ENCODE data around the gene NSMF. TPM values are rescaled to one million over a fixed set of nuclear protein-coding genes. Genes with fewer than 3 reads are reported as not detected.

Gene NSMF
- total and polyA plus RNA-seq, 10 of the 15 experiments (the other 5 are each of a cell fraction or from before 2014, with no cell fraction given): 0.13 to 44.3 (median 13.4) TPM

DNA sequence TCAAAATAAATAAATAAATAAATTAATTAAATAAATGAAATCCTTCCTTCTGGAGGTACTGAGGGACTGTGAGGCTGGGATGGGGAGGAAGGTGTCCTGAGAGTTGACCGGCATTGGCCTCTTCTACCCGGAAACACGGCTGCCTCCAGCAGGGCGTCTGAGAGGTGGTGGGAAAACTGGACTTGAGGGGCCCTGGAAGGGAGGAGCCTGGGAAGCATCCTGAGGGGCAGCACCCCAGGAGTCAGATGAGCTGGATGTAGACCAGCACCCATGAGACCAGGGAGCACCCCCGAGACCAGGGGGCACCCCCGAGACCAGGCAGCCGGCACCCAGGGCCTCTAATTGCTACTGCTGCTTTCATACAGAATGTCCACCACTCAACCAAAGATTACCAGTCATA, 8.8 kb upstream of the NSMF start:
- H3K9ac ChIP-seq (ENCODE audit: control insufficient read depth, insufficient read depth, low read length): no peak overlapping the region
- POLR2A ChIA-PET: no interaction called here
- BruUV-seq (replicated peaks): no TSS peak
- H3K27ac ChIP-seq (ENCODE audit: control insufficient read depth, insufficient read depth): no peak overlapping the region
- intact Hi-C loops (cut with micrococcal nuclease; ENCODE audit: unreplicated experiment) (loop anchor here (10.0 kb wide), 1 partner anchor 57 kb away; no protein-coding TSS in a partner anchor), in situ Hi-C loops (cut with MboI) (no loop called here)
- H3K9me3 ChIP-seq (replicated peaks; ENCODE audit: control insufficient read depth, insufficient read depth, low read length): no peaks in the 10 kb centered on the region; the same call in 2 of the 3 replicates
- TF ChIP-seq SPI1 (IDR thresholded peaks at IDR 0.05; ENCODE audit: borderline replicate concordance, insufficient read depth, low read depth, low read length): no peak
- no peak for TF ChIP-seq RCOR1 (conservative IDR thresholded peaks at IDR 0.05; ENCODE audit: low read depth, low read length)
- CTCF ChIA-PET: no interaction called here
- FAIRE-seq (no peak), DNase-seq (ENCODE audit: low read depth, low spot score) (no peak), ATAC-seq (no peak)
- no peak overlapping the region for H3K4me2 ChIP-seq (ENCODE audit: control insufficient read depth, insufficient read depth)
- no peaks in the 10 kb centered on the region; a peak in 1 of 4 replicates for H3K27me3 ChIP-seq (replicated peaks in 1 of 2; ENCODE audit: control insufficient read depth in 2 of 2, insufficient read depth in 2 of 2, low read length in 1 of 2)
- no peak overlapping the region for H3K4me3 ChIP-seq
- no peaks in the 10 kb centered on the region for H3K4me1 ChIP-seq (ENCODE audit: control insufficient read depth, insufficient read depth, low read length)
- WGBS (ENCODE audit: insufficient coverage, insufficient replicate concordance, low lambda C conversion rate, missing lambda C conversion rate): 82% methylated on average over 7 of the region's 7 CpGs
- no peaks in the 10 kb centered on the region for H3K79me2 ChIP-seq (ENCODE audit: control insufficient read depth, insufficient read depth, low read length)
- no peak overlapping the region for H2AFZ ChIP-seq (ENCODE audit: control insufficient read depth, low read depth, low read length)
- RAD21 ChIA-PET (ENCODE audit: unreplicated experiment): no interaction called here
- H4K20me1 ChIP-seq (ENCODE audit: control insufficient read depth, insufficient read depth): no peaks in the 10 kb centered on the region
- SMC1A ChIA-PET (ENCODE audit: uncharacterized antibody, unreplicated experiment): no interaction called here
- no peaks in the 10 kb centered on the region for H3K36me3 ChIP-seq (ENCODE audit: control insufficient read depth in 2 of 2, insufficient read depth in 2 of 2, low read length in 1 of 2)

DNA sequence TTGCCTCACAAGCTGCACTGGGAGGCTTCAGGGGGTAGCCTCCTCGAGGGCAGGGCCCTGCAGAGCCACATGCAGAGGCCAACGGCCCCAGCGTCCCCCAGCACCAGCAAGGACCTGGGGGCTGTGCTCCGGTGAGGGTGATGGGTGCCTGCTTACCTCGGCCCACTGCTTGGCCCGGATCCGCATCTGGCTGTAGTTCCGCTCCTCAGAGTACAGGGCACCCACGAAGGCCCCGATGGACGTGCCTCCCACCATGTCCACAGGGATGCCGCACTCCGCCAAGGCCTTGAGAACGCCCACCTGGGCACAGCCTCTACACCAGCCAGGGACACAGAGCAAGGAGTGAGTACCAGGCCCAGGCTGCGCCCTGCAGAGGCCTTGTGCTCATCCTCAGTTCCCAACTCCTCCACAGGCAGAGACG, 8.0 kb upstream of the NSMF start:
- H3K9me3 ChIP-seq (replicated peaks; ENCODE audit: control insufficient read depth, insufficient read depth, low read length): no peaks in the 10 kb centered on the region; the same call in 2 of the 3 replicates

More for the DNA sequence above, 8.0 kb upstream of the NSMF start:
- no peak overlapping the region for H3K9ac ChIP-seq (ENCODE audit: control insufficient read depth, insufficient read depth, low read length)
- TF ChIP-seq, protein P1, sequence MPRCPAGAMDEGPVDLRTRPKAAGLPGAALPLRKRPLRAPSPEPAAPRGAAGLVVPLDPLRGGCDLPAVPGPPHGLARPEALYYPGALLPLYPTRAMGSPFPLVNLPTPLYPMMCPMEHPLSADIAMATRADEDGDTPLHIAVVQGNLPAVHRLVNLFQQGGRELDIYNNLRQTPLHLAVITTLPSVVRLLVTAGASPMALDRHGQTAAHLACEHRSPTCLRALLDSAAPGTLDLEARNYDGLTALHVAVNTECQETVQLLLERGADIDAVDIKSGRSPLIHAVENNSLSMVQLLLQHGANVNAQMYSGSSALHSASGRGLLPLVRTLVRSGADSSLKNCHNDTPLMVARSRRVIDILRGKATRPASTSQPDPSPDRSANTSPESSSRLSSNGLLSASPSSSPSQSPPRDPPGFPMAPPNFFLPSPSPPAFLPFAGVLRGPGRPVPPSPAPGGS (IDR thresholded peaks at IDR 0.05; ENCODE audit: borderline replicate concordance, insufficient read depth, low read depth, low read length, poor library complexity, severe bottlenecking): no peak
- TF ChIP-seq ETV6 (conservative IDR thresholded peaks at IDR 0.05 in 1 of 2, IDR thresholded peaks at IDR 0.05 in 1 of 2; ENCODE audit: borderline replicate concordance in 1 of 2, low read depth in 1 of 2) (no peak), DPF2 (IDR thresholded peaks at IDR 0.05) (no peak), CBX3 (IDR thresholded peaks at IDR 0.05; ENCODE audit: borderline replicate concordance, low read depth) (no peak), POU2F2 (IDR thresholded peaks at IDR 0.05; ENCODE audit: borderline replicate concordance, low read depth, low read length) (no peak)
- TF ChIP-seq, protein P2, sequence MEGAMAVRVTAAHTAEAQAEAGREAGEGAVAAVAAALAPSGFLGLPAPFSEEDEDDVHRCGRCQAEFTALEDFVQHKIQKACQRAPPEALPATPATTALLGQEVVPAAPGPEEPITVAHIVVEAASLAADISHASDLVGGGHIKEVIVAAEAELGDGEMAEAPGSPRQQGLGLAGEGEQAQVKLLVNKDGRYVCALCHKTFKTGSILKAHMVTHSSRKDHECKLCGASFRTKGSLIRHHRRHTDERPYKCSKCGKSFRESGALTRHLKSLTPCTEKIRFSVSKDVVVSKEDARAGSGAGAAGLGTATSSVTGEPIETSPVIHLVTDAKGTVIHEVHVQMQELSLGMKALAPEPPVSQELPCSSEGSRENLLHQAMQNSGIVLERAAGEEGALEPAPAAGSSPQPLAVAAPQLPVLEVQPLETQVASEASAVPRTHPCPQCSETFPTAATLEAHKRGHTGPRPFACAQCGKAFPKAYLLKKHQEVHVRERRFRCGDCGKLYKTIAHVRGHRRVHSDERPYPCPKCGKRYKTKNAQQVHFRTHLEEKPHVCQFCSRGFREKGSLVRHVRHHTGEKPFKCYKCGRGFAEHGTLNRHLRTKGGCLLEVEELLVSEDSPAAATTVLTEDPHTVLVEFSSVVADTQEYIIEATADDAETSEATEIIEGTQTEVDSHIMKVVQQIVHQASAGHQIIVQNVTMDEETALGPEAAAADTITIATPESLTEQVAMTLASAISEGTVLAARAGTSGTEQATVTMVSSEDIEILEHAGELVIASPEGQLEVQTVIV (IDR thresholded peaks at IDR 0.05; ENCODE audit: borderline replicate concordance, partially characterized antibody): no peak
- no peaks in the 10 kb centered on the region; a peak in 1 of 4 replicates for H3K27me3 ChIP-seq (replicated peaks in 1 of 2; ENCODE audit: control insufficient read depth in 2 of 2, insufficient read depth in 2 of 2, low read length in 1 of 2)
- 64% methylated on average over 16 of the region's 16 CpGs for WGBS (ENCODE audit: insufficient coverage, insufficient replicate concordance, low lambda C conversion rate, missing lambda C conversion rate)
- FAIRE-seq: no peak
- ChIA-PET CTCF (no interaction called here), RAD21 (ENCODE audit: unreplicated experiment) (no interaction called here), SMC1A (ENCODE audit: uncharacterized antibody, unreplicated experiment) (no interaction called here), POLR2A (no interaction called here)
- BruUV-seq (replicated peaks): no TSS peak
- H3K36me3 ChIP-seq (ENCODE audit: control insufficient read depth in 2 of 2, insufficient read depth in 2 of 2, low read length in 1 of 2): no peaks in the 10 kb centered on the region
- H3K27ac ChIP-seq (ENCODE audit: control insufficient read depth, insufficient read depth): no peak overlapping the region
- ATAC-seq: no peak
- H2AFZ ChIP-seq (ENCODE audit: control insufficient read depth, low read depth, low read length): no peak overlapping the region
- intact Hi-C loops (cut with micrococcal nuclease; ENCODE audit: unreplicated experiment): loop anchor here (10.0 kb wide), 1 partner anchor 58 kb away; no protein-coding TSS in a partner anchor
- DNase-seq (ENCODE audit: low read depth, low spot score): no peak
- H4K20me1 ChIP-seq (ENCODE audit: control insufficient read depth, insufficient read depth): no peaks in the 10 kb centered on the region
- no peak overlapping the region for H3K4me2 ChIP-seq (ENCODE audit: control insufficient read depth, insufficient read depth)
- no peaks in the 10 kb centered on the region for H3K79me2 ChIP-seq (ENCODE audit: control insufficient read depth, insufficient read depth, low read length)
- H3K4me3 ChIP-seq: no peak overlapping the region
- H3K4me1 ChIP-seq (ENCODE audit: control insufficient read depth, insufficient read depth, low read length): 0 out of 2 replicates have a peak, but pooled peaks cover 5% of the 10 kb centered on the region
- in situ Hi-C loops (cut with MboI): no loop called here
